Mesenchymal stem cell (in vitro differentiated cells and primary cell): ENCODE data around the gene PAOX.
"Not testable (repeated sequence)": the region's sequence is repeated elsewhere in the genome, so short reads cannot be mapped to it uniquely, and the experiment has no call there.

Experiments
- DNase-seq: peaks from one replicate; pipeline ENCODE4 v3.0.0-alpha.2; 2013
- H2AFZ ChIP-seq: one replicate; pipeline ENCODE4 v1.6.1; 2013; ENCODE audit warnings: low read depth, mild to moderate bottlenecking, control low read depth, inconsistent platforms, low read length, moderate library complexity
- H2AK5ac ChIP-seq: 2 replicates; pipeline ENCODE4 v1.6.1; 2013; ENCODE audit warnings: low read length, moderate library complexity, mild to moderate bottlenecking, inconsistent platforms; ENCODE audit not compliant: severe bottlenecking
- H2BK120ac ChIP-seq: one replicate; pipeline ENCODE4 v1.6.1; 2013; ENCODE audit warnings: low read depth, mild to moderate bottlenecking, inconsistent platforms, low read length, moderate library complexity
- H2BK12ac ChIP-seq, 2 experiments: one replicate each; pipeline ENCODE4 v1.6.1; 2013; ENCODE audit warnings: inconsistent platforms in 2 of 2, low read length in 2 of 2, mild to moderate bottlenecking in 2 of 2, moderate library complexity in 2 of 2, control low read depth in 1 of 2
- H2BK15ac ChIP-seq: one replicate; pipeline ENCODE4 v1.6.1; 2013; ENCODE audit warnings: mild to moderate bottlenecking, low read depth, inconsistent platforms; ENCODE audit not compliant: poor library complexity, severe bottlenecking
- H2BK5ac ChIP-seq: 2 replicates; pipeline ENCODE4 v1.6.1; 2013; ENCODE audit warnings: low read depth, mild to moderate bottlenecking, low read length, control low read depth, inconsistent platforms; ENCODE audit not compliant: poor library complexity, severe bottlenecking
- H3K14ac ChIP-seq, 2 experiments: one replicate each; pipeline ENCODE4 v1.6.1; 2013; ENCODE audit warnings: inconsistent platforms in 2 of 2, low read length in 2 of 2, control low read depth in 1 of 2, mild to moderate bottlenecking in 1 of 2, moderate library complexity in 1 of 2
- H3K18ac ChIP-seq, 2 experiments: one replicate each; pipeline ENCODE4 v1.6.1; 2013; ENCODE audit warnings: inconsistent platforms in 2 of 2, low read length in 2 of 2, control low read depth in 1 of 2, low read depth in 1 of 2, mild to moderate bottlenecking in 1 of 2
- H3K23ac ChIP-seq, 2 experiments: one replicate each; pipeline ENCODE4 v1.6.1; 2013; ENCODE audit warnings: inconsistent platforms in 2 of 2, low read length in 2 of 2, mild to moderate bottlenecking in 2 of 2, moderate library complexity in 2 of 2, control low read depth in 1 of 2
- H3K27ac ChIP-seq: 2 replicates; pipeline ENCODE4 v1.5.1; 2013; ENCODE audit warnings: mild to moderate bottlenecking, moderate library complexity, low read length, control low read depth, inconsistent platforms; ENCODE audit not compliant: poor library complexity, severe bottlenecking
- H3K27me3 ChIP-seq, 2 experiments: 2 replicates each; pipeline versions ENCODE4 v1.6.1 to v1.7.0; 2013; ENCODE audit warnings: low read length in 2 of 2, mild to moderate bottlenecking in 2 of 2, moderate library complexity in 2 of 2, control low read depth in 1 of 2, inconsistent platforms in 1 of 2; ENCODE audit not compliant: control insufficient read depth in 1 of 2, insufficient read depth in 1 of 2
- H3K36me3 ChIP-seq, 2 experiments: 2 replicates each; pipeline versions ENCODE4 v1.6.1 to v1.7.0; 2013; ENCODE audit warnings: low read length in 2 of 2, control low read depth in 1 of 2, inconsistent platforms in 1 of 2, low read depth in 1 of 2, mild to moderate bottlenecking in 1 of 2; ENCODE audit not compliant: insufficient read depth in 2 of 2, control insufficient read depth in 1 of 2
- H3K4ac ChIP-seq, 2 experiments: one replicate each; pipeline ENCODE4 v1.6.1; 2013; ENCODE audit warnings: inconsistent platforms in 2 of 2, low read length in 2 of 2, mild to moderate bottlenecking in 2 of 2, moderate library complexity in 2 of 2, control low read depth in 1 of 2, low read depth in 1 of 2
- H3K4me1 ChIP-seq: 2 replicates; pipeline ENCODE4 v1.6.1; 2013; ENCODE audit warnings: low read depth, low read length, control low read depth; ENCODE audit not compliant: control insufficient read depth, insufficient read depth
- H3K4me2 ChIP-seq: 2 replicates; pipeline ENCODE4 v1.6.1; 2013; ENCODE audit warnings: low read length, mild to moderate bottlenecking, inconsistent platforms; ENCODE audit not compliant: poor library complexity, severe bottlenecking
- H3K4me3 ChIP-seq, 2 experiments: 2 replicates each; pipeline versions ENCODE4 v1.5.1 to v1.7.0; 2013; ENCODE audit warnings: low read length in 2 of 2, mild to moderate bottlenecking in 2 of 2, control low read depth in 1 of 2, low read depth in 1 of 2; ENCODE audit not compliant: insufficient read depth in 1 of 2
- H3K79me1 ChIP-seq: replicated peaks from 2 replicates; pipeline ENCODE4 v1.6.1; 2013; ENCODE audit warnings: mild to moderate bottlenecking, control low read depth, low read length, inconsistent platforms; ENCODE audit not compliant: poor library complexity, severe bottlenecking
- H3K9ac ChIP-seq: 2 replicates; pipeline ENCODE4 v1.7.0; 2013; ENCODE audit warnings: mild to moderate bottlenecking, low read length, moderate library complexity
- H3K9me3 ChIP-seq: 2 replicates; pipeline ENCODE4 v1.7.0; 2013; ENCODE audit warnings: mild to moderate bottlenecking, low read length; ENCODE audit not compliant: control insufficient read depth
- H4K8ac ChIP-seq: one replicate; pipeline ENCODE4 v1.6.1; 2013; ENCODE audit warnings: inconsistent platforms, mild to moderate bottlenecking, low read length, moderate library complexity
- H4K91ac ChIP-seq: one replicate; pipeline ENCODE4 v1.6.1; 2013; ENCODE audit warnings: mild to moderate bottlenecking, low read length, inconsistent platforms
- WGBS: methylation state at CpG from one replicate; pipeline ENCODE4 v1.1.7; 2013; ENCODE audit warnings: mixed read lengths; 5-methylcytosine and 5-hydroxymethylcytosine counted together

The PAOX gene

DNA sequence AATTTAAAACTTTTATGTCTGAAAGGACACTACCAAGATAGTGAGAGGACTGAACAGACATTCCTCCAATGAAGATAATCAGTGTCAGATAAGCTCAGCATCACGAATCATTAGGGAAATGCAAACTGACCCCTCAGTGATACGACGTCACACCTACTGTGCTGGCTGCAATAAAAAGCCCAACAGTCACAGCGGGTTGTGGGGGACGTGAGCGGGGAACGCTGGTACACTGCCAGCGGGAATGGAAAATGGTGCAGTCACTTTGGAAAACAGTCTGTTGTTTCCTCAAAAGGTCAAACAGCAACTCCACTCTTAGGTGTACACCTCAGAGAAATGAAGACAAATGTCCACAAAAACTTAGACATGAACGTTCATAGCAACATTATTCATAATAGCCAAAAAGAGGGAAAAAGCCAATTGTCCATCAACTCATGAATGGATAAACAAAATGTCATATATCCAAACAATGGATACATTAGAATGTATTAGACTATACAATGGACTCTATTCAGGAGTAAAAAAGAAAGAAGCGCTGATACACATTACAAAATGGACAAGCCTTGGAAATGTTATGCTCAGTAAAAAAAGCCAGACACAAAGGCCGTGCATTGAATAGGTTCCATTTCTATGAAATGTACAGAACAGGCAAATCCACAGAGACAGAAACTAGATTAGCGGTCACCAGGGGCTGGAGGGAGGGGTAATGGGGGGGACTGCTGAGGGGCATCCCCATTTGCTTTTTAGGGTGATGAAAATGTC is 3.5 kb upstream of the PAOX start:
- no peak overlapping the region for H2AK5ac ChIP-seq
- peaks cover 5 to 12% of the 10 kb centered on the region in 2 experiments for H3K36me3 ChIP-seq
- peaks cover 32% of the 10 kb centered on the region for H3K4me1 ChIP-seq
- no peak overlapping the region for H3K4me3 ChIP-seq
- no peak overlapping the region for H2BK12ac ChIP-seq
- H2BK120ac ChIP-seq = no peak overlapping the region
- H3K79me1 ChIP-seq = peaks cover 20% of the 10 kb centered on the region
- no peak overlapping the region for H3K4ac ChIP-seq
- H3K18ac ChIP-seq = no peak overlapping the region
- H3K14ac ChIP-seq = no peak overlapping the region
- no peak overlapping the region for H3K4me2 ChIP-seq
- H4K8ac ChIP-seq = no peak overlapping the region
- no peaks in the 10 kb centered on the region for H3K27me3 ChIP-seq
- H3K9ac ChIP-seq = no peak overlapping the region
- no peaks in the 10 kb centered on the region for H3K9me3 ChIP-seq
- H2AFZ ChIP-seq = no peak overlapping the region
- H2BK5ac ChIP-seq = no peak overlapping the region
- H3K23ac ChIP-seq = no peak overlapping the region
- no peak overlapping the region for H3K27ac ChIP-seq
- peak overlapping the region; percentile 22 for H4K91ac ChIP-seq
- H2BK15ac ChIP-seq = no peak overlapping the region
- WGBS = 83% methylated on average over 11 of the region's 12 CpGs
- no peak for DNase-seq

DNA sequence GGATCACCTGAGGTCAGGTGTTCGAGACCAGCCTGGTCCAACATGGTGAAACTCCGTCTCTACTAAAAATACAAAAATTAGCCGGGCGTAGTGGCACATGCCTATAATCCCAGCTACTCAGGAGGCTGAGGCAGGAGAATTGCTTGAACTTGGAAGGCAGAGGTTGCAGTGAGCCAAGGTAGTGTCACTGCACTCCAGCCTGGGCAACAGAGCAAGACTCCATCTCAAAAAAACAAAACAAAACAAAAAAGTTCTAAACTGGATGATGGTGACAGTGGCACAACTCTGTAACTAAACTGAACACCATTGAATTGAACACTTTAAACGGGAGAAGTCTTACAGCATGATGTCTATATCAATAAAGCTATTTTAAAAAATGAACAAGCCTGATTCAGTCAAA is 2.9 kb upstream of the PAOX start:
- not testable (repeated sequence) for H2AK5ac ChIP-seq, H4K91ac ChIP-seq, H3K4me3 ChIP-seq, H3K27me3 ChIP-seq, H3K27ac ChIP-seq, H3K23ac ChIP-seq, H3K9ac ChIP-seq, H4K8ac ChIP-seq, H2BK12ac ChIP-seq, H3K18ac ChIP-seq, H3K9me3 ChIP-seq, H2AFZ ChIP-seq, DNase-seq, H2BK15ac ChIP-seq, H2BK120ac ChIP-seq, H3K4ac ChIP-seq, H3K4me2 ChIP-seq, H2BK5ac ChIP-seq, H3K14ac ChIP-seq
- Histone ChIP-seq H3K79me1 (peaks cover 20% of the 10 kb centered on the region), H3K4me1 (peaks cover 36% of the 10 kb centered on the region), H3K36me3 (peaks cover 4 to 11% of the 10 kb centered on the region in 2 experiments)
- 94% methylated on average over 5 of the region's 5 CpGs for WGBS

DNA sequence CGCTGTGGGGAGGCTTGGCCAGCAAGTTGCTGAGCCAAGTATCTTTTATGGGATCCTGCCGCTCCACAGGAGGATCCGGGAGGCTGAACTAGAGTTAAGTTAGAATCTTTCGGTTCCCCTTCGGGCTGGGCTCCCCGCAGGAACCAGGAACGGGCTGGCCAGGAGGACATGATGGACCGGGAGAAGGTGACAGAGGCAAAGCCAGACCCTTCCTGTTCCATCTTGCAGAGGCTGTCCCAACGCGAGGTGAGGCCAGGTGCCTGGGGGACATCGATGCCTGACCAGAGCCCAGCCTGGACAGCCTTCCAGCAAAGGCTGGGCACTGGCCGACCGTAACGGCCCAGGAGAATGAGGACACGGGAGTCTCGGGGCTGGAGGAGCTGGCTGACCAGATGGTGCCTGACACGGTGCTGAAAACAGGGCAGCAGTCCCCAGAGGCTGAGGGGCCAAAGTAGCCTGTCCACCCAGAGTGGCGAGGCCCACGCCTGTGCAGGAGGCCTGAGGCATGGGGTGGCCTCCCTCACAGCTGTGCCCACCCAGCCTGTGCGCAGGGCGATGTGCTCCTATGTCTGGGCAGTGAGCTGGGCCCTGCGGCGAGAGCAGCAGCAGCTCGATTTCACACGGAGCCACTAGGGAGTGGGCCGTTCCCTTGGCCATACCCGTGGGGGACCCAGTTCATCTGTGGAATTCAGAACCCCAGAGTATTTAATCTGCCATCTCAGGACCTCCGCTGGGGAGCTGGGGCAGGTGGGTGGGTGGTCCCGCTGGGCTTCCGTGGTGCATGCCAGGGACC is 1.8 kb upstream of the PAOX start:
- WGBS = 93% methylated on average over 30 of the region's 30 CpGs
- H2BK5ac ChIP-seq = no peak overlapping the region
- H3K4ac ChIP-seq = peak overlapping the region in 1 of 2 experiments; percentile 37
- peaks cover 12% of the 10 kb centered on the region for H3K79me1 ChIP-seq
- peak overlapping the region; percentile 14 for H4K91ac ChIP-seq
- H2AK5ac ChIP-seq = no peak overlapping the region
- H3K4me1 ChIP-seq = peaks cover 27% of the 10 kb centered on the region
- no peak for DNase-seq
- H2BK120ac ChIP-seq = no peak overlapping the region
- peak overlapping the region in 1 of 2 experiments; percentile 30 for H3K14ac ChIP-seq
- H3K4me2 ChIP-seq = no peak overlapping the region
- no peak overlapping the region for H2AFZ ChIP-seq
- no peak overlapping the region for H3K9ac ChIP-seq
- peak overlapping the region in 1 of 2 experiments; percentile 37 for H2BK12ac ChIP-seq
- peaks cover 9 to 11% of the 10 kb centered on the region in 2 experiments for H3K36me3 ChIP-seq
- H3K18ac ChIP-seq = no peak overlapping the region
- no peak overlapping the region for H3K4me3 ChIP-seq
- H3K23ac ChIP-seq = no peak overlapping the region
- peak overlapping the region; percentile 35 for H4K8ac ChIP-seq
- no peak overlapping the region for H2BK15ac ChIP-seq
- H3K27me3 ChIP-seq = no peaks in the 10 kb centered on the region
- H3K9me3 ChIP-seq = no peaks in the 10 kb centered on the region
- H3K27ac ChIP-seq = no peak overlapping the region

- Histone ChIP-seq H2BK5ac (no peak overlapping the region), H2AK5ac (no peak overlapping the region), H3K27me3 (no peaks in the 10 kb centered on the region), H3K14ac (no peak overlapping the region), H3K79me1 (peaks cover 10% of the 10 kb centered on the region), H3K9ac (peak overlapping the region; percentile 79), H4K8ac (peak overlapping the region; percentile 81), H3K18ac (peak overlapping the region; percentile 11 to 77), H3K36me3 (peaks cover 9 to 11% of the 10 kb centered on the region in 2 experiments), H3K27ac (no peak overlapping the region), H3K4me2 (peak overlapping the region; percentile 99), H3K23ac (peak overlapping the region in 1 of 2 experiments; percentile 97), H2BK15ac (no peak overlapping the region), H3K4me3 (peak overlapping the region; percentile 77 to 93), H3K4ac (peak overlapping the region; percentile 37 to 40), H3K4me1 (peaks cover 22% of the 10 kb centered on the region), H2AFZ (peak overlapping the region; percentile 90), H2BK120ac (no peak overlapping the region), H3K9me3 (no peaks in the 10 kb centered on the region), H2BK12ac (peak overlapping the region in 1 of 2 experiments; percentile 55), H4K91ac (no peak overlapping the region)
- 24% methylated on average over 20 of the region's 20 CpGs for WGBS
- DNase-seq = no peak
Observed at GRCh38 chr10:133377818-133378250, 1.2 kb upstream of the PAOX start.
